BJ (cell line): ENCODE results near the gene TNIP1. TPM values are rescaled to one million over a fixed set of nuclear protein-coding genes. Genes with fewer than 3 reads are reported as not detected.
A peak's percentile ranks its signal among the peaks of the same experiment; 100 is the strongest.

Experiments used
- CTCF ChIA-PET: fragments of 350-600 bp; formaldehyde crosslinking; extraction: SDS; loops from one replicate; lab custom pipeline; 2021; ENCODE audit warnings: antibody characterized with exemption, inconsistent platforms; lab: Yijun Ruan, JAX
- POLR2A ChIA-PET: fragments of 300-600 bp; sonication (Branson Sonifier 250); formaldehyde crosslinking; extraction: SDS; loops from one replicate; lab custom pipeline; 2021; ENCODE audit warnings: antibody characterized with exemption; lab: Charles Lee
- DNase-seq: peaks from one replicate; pipeline ENCODE4 v3.0.0-alpha.2; 2011; ENCODE audit warnings: low read depth
- H3K27me3 ChIP-seq: 2 replicates; pipeline ENCODE4 v1.6.0; 2011; ENCODE audit warnings: low read length; ENCODE audit not compliant: control insufficient read depth, insufficient read depth
- H3K36me3 ChIP-seq: 2 replicates; pipeline ENCODE4 v1.5.1; 2011; ENCODE audit warnings: low read length; ENCODE audit not compliant: control insufficient read depth, insufficient read depth
- H3K4me3 ChIP-seq: 2 replicates; pipeline ENCODE4 v1.5.1; 2011; ENCODE audit warnings: low read depth, mild to moderate bottlenecking, control low read depth, low read length
- polyA plus RNA-seq: library from polyadenylated mRNA; depleted of rRNA; stranded (reverse); fragments of >200 nt; gene quantifications from 2 replicates; pipeline ENCODE4 v1.2.3, GENCODE V29; 2011
- TF ChIP-seq, protein P1 (sequence below): IDR thresholded peaks from 2 replicates; pipeline ENCODE4 v1.5.1; 2011; ENCODE audit warnings: low read depth, mild to moderate bottlenecking, control low read depth, inconsistent platforms, low read length, moderate library complexity; ENCODE audit not compliant: insufficient read depth

Gene TNIP1
- polyA plus RNA-seq, 1 experiment, result 80.8 TPM

- Histone ChIP-seq H3K4me3 (no peak overlapping the region), H3K36me3 (peaks cover 42% of the 10 kb centered on the region), H3K27me3 (no peaks in the 10 kb centered on the region)
- ChIA-PET POLR2A (no interaction called here), CTCF (interaction anchor here (1.0 to 3.6 kb wide), 5 partner anchors 9 to 59 kb away, joined by 3 to 33 read pairs (median 4); no protein-coding TSS in a partner anchor)
- DNase-seq, result no peak
- TF ChIP-seq, protein P1, sequence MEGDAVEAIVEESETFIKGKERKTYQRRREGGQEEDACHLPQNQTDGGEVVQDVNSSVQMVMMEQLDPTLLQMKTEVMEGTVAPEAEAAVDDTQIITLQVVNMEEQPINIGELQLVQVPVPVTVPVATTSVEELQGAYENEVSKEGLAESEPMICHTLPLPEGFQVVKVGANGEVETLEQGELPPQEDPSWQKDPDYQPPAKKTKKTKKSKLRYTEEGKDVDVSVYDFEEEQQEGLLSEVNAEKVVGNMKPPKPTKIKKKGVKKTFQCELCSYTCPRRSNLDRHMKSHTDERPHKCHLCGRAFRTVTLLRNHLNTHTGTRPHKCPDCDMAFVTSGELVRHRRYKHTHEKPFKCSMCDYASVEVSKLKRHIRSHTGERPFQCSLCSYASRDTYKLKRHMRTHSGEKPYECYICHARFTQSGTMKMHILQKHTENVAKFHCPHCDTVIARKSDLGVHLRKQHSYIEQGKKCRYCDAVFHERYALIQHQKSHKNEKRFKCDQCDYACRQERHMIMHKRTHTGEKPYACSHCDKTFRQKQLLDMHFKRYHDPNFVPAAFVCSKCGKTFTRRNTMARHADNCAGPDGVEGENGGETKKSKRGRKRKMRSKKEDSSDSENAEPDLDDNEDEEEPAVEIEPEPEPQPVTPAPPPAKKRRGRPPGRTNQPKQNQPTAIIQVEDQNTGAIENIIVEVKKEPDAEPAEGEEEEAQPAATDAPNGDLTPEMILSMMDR, result no peak
Observed at GRCh38 chr5:151058891-151059489, 21.8 kb downstream of the TNIP1 start.

GRCh38 chr5:151058301-151058700, 22.5 kb downstream of the TNIP1 start:
- Histone ChIP-seq H3K4me3 (no peak overlapping the region), H3K36me3 (peaks cover 44% of the 10 kb centered on the region), H3K27me3 (no peaks in the 10 kb centered on the region)
- TF ChIP-seq, protein P1, result peak; percentile 12; the same call in 1 of the 2 replicates
- no peak for DNase-seq
- ChIA-PET POLR2A (no interaction called here), CTCF (interaction anchor here (1.2 to 3.6 kb wide), 5 partner anchors 10 to 68 kb away, joined by 3 to 33 read pairs (median 4); no protein-coding TSS in a partner anchor)

DNA sequence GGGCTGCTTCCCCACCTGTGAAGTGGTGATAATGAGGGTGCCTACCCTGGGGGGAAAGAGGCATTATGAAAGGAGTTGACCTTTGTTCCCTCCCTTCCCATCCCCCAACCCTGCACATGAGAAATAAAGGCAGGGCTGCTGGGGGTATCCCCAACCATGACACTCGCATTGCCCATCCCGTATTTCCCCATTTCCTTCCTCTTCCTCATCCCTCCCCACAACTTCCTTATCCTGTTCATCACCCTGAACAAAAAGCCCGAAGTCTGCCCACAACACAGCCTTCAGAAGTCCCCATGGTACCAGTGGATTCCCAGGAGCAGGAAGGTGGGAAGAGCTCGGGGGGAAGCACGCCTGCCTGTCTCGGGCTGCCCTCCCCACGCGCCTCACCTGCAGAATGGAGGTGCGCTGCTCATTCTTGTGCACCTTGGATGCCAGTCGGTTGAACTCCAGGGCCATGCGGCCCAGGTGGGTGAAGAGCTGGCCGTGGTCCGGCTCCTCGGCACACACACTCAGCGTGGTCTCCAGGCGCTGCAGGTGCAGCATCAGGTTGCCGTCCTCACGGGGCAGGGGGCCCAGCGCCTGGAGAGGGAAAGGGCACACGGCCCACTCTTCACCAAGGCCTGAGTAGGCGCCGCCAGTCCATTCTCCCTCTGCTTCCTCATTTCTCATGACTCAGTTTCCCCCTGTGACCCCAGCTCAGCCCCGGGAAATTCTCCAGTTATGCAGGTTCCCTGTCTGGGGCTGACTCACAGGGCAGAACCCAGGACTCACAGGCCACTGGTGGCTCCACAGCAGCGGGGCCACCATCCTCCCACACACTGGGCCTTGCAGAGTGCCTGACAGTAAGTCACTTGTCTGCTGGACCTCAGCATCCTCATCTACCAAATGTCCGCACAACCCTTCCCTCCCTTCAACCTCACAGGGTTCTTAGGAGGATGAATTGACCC, 24.2 kb downstream of the TNIP1 start:
- Histone ChIP-seq H3K27me3 (no peaks in the 10 kb centered on the region), H3K4me3 (no peak overlapping the region), H3K36me3 (peaks cover 36% of the 10 kb centered on the region)
- TF ChIP-seq, protein P1, result no peak
- no peak for DNase-seq
- CTCF ChIA-PET, result interaction anchor here (2.3 to 10.9 kb wide), 2 partner anchors 8 to 59 kb away, joined by 15 to 519 read pairs; no protein-coding TSS in a partner anchor
- POLR2A ChIA-PET, result no interaction called here

GRCh38 chr5:151055336-151055735, 25.5 kb downstream of the TNIP1 start:
- Histone ChIP-seq H3K27me3 (no peaks in the 10 kb centered on the region), H3K36me3 (peaks cover 36% of the 10 kb centered on the region), H3K4me3 (no peak overlapping the region)
- ChIA-PET POLR2A (no interaction called here), CTCF (interaction anchor here (1.2 to 10.9 kb wide), 2 partner anchors 60 to 111 kb away, joined by 5 to 519 read pairs; no protein-coding TSS in a partner anchor)
- TF ChIP-seq, protein P1, result no peak
- no peak for DNase-seq

DNA sequence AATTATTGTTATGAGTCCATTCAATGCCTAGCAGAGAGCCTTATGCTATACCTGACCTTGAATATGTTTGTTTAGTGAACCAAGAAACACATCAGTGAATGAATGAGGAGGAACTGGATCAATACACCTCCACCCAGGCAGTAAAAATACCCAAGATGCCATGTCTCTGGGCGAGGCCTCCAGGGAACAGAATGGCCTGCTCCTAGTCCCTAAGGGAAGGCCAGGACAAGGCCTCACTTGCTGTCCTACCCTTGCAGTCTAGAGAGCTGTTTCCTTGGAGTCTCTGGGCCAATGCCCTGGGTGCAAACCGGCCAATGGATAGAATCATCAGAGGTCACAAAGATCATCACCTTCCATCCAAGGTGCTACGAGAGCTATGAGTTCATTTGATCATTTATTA, 26.1 kb downstream of the TNIP1 start:
- Histone ChIP-seq H3K4me3 (no peak overlapping the region), H3K27me3 (no peaks in the 10 kb centered on the region), H3K36me3 (peaks cover 33% of the 10 kb centered on the region)
- CTCF ChIA-PET, result interaction anchor here (1.1 to 10.9 kb wide), 3 partner anchors 8 to 112 kb away, joined by 3 to 519 read pairs (median 5); no protein-coding TSS in a partner anchor
- DNase-seq, result no peak
- POLR2A ChIA-PET, result no interaction called here
- TF ChIP-seq, protein P1, result no peak
